ENCODE measurements around the gene CELF4.

The CELF4 gene

DNA sequence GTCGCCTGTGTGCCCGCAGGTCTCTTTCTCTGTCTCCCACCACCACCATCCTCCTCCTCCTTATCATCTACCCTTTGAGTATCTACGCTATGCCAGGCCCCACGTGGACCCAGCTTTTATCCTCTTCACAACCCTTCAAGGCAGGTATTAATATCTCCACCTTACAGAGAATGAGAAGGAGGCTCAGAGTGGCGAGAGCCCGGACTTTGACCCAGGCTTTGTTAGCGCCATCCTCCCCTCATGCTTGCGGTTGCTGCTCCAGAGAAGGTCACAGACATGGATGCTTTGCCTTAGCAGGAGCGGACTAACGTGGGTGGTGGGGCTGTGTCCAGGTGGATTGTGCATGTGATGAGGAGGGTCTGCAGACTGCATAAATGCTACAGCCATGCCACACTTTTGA is 119.8 kb downstream of the CELF4 start:
- no peaks in the 10 kb centered on the region for H3K79me2 ChIP-seq (ENCODE audit: insufficient read depth, low read length)
- no peak overlapping the region for H3K4me3 ChIP-seq (ENCODE audit: low read depth in 1 of 2, low read length in 2 of 2)
- no peak overlapping the region for H2AFZ ChIP-seq (ENCODE audit: low read depth, low read length)
- no peak overlapping the region for H3K9ac ChIP-seq (ENCODE audit: low read depth, low read length)
- no peak overlapping the region for H3K4me2 ChIP-seq (ENCODE audit: insufficient read depth, low read length)
- no peaks in the 10 kb centered on the region for H3K36me3 ChIP-seq (ENCODE audit: insufficient read depth, low read length)
- no peak for ATAC-seq (ENCODE audit: insufficient read depth, low read depth)
- peaks cover 9% of the 10 kb centered on the region; the same call in 1 of the 2 replicates for H3K4me1 ChIP-seq (ENCODE audit: insufficient read depth, low read length)
- H3K27ac ChIP-seq (ENCODE audit: low read length) = no peak overlapping the region
- TF ChIP-seq, protein P1, sequence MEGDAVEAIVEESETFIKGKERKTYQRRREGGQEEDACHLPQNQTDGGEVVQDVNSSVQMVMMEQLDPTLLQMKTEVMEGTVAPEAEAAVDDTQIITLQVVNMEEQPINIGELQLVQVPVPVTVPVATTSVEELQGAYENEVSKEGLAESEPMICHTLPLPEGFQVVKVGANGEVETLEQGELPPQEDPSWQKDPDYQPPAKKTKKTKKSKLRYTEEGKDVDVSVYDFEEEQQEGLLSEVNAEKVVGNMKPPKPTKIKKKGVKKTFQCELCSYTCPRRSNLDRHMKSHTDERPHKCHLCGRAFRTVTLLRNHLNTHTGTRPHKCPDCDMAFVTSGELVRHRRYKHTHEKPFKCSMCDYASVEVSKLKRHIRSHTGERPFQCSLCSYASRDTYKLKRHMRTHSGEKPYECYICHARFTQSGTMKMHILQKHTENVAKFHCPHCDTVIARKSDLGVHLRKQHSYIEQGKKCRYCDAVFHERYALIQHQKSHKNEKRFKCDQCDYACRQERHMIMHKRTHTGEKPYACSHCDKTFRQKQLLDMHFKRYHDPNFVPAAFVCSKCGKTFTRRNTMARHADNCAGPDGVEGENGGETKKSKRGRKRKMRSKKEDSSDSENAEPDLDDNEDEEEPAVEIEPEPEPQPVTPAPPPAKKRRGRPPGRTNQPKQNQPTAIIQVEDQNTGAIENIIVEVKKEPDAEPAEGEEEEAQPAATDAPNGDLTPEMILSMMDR (IDR thresholded peaks at IDR 0.05; ENCODE audit: borderline replicate concordance, extremely low read depth, low read length, poor library complexity, severe bottlenecking) = no peak
- TF ChIP-seq EZH2 (IDR thresholded peaks at IDR 0.05; ENCODE audit: borderline replicate concordance, low read depth, low read length, severe bottlenecking) = no peak
- no peaks in the 10 kb centered on the region for H3K27me3 ChIP-seq (ENCODE audit: insufficient read depth, low read length, poor library complexity)
- DNase-seq = no peak
- no peaks in the 10 kb centered on the region for H4K20me1 ChIP-seq (ENCODE audit: insufficient read depth, low read length)
- no peaks in the 10 kb centered on the region for H3K9me3 ChIP-seq (ENCODE audit: insufficient read depth, low read length, severe bottlenecking)

DNA sequence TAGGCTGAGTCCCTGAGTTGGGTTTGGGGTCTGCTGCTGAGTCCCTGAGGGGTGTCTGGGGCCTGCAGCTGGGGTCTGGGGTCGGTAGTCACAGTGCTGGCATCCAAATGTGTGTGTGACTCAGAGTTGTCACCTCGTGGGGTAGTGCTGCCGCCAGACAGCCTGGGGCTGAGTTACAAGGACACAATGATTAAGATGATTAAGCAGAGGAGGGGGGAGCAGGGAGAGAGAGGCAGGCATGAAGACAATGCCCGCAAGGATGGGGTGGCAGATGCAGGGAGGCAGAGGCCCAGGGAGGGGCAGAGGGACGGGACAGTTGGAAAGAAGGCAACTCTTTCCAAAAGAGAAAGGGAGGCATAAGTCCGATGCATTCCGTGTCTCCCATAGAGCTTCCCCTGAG is 120.2 kb downstream of the CELF4 start:
- H3K9ac ChIP-seq (ENCODE audit: low read depth, low read length) = no peak overlapping the region
- DNase-seq = no peak
- H3K79me2 ChIP-seq (ENCODE audit: insufficient read depth, low read length) = no peaks in the 10 kb centered on the region
- no peak overlapping the region for H3K4me3 ChIP-seq (ENCODE audit: low read depth in 1 of 2, low read length in 2 of 2)
- H3K27me3 ChIP-seq (ENCODE audit: insufficient read depth, low read length, poor library complexity) = no peaks in the 10 kb centered on the region
- H2AFZ ChIP-seq (ENCODE audit: low read depth, low read length) = no peak overlapping the region
- no peak overlapping the region for H3K4me2 ChIP-seq (ENCODE audit: insufficient read depth, low read length)
- H4K20me1 ChIP-seq (ENCODE audit: insufficient read depth, low read length) = no peaks in the 10 kb centered on the region
- H3K36me3 ChIP-seq (ENCODE audit: insufficient read depth, low read length) = no peaks in the 10 kb centered on the region
- H3K4me1 ChIP-seq (ENCODE audit: insufficient read depth, low read length) = peaks cover 9% of the 10 kb centered on the region; the same call in 1 of the 2 replicates
- TF ChIP-seq EZH2 (IDR thresholded peaks at IDR 0.05; ENCODE audit: borderline replicate concordance, low read depth, low read length, severe bottlenecking) = no peak
- TF ChIP-seq, protein P1 (IDR thresholded peaks at IDR 0.05; ENCODE audit: borderline replicate concordance, extremely low read depth, low read length, poor library complexity, severe bottlenecking) = no peak
- ATAC-seq (ENCODE audit: insufficient read depth, low read depth) = no peak
- H3K9me3 ChIP-seq (ENCODE audit: insufficient read depth, low read length, severe bottlenecking) = no peaks in the 10 kb centered on the region
- H3K27ac ChIP-seq (ENCODE audit: low read length) = no peak overlapping the region

DNA sequence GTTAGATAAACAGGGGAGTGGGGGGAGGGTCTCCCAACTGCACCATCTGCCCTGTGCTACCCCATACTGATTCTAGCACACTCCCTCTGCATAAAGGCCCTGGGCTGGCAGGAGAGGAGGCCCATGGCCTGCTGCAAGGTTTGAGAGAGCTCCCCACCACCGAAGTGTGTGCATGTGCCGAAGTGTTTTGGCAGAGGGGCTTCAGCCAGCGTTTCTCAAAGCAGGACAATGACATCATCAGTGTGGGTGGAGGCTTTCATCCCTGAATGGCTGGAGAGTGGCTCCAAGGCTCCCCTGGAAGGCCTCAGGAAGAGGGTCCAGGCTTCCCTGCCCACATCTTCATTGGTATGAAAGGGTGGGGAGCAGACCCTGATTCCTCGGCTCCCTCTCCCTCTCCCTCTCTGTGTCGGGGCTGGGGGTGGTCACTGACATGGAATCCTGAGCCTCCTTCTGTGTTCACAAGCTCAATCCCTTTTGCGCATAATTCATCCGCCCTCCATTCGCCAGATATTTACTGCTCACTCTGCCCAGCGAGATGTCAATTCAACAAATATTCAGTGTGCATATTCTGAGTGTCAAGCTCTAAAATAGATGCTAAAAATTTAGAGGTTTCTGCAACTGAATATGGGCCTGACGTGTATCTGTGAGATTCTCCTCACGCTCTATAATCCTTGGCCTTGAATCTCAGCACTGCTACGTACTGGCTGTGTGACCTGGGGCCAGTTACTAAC is 122.1 kb downstream of the CELF4 start:
- Histone ChIP-seq H4K20me1 (ENCODE audit: insufficient read depth, low read length) (no peaks in the 10 kb centered on the region), H3K4me3 (ENCODE audit: low read depth in 1 of 2, low read length in 2 of 2) (no peak overlapping the region), H3K36me3 (ENCODE audit: insufficient read depth, low read length) (no peaks in the 10 kb centered on the region), H3K4me2 (ENCODE audit: insufficient read depth, low read length) (no peak overlapping the region), H3K4me1 (ENCODE audit: insufficient read depth, low read length) (peaks cover 9% of the 10 kb centered on the region; the same call in 1 of the 2 replicates), H3K9ac (ENCODE audit: low read depth, low read length) (no peak overlapping the region), H3K9me3 (ENCODE audit: insufficient read depth, low read length, severe bottlenecking) (no peaks in the 10 kb centered on the region), H2AFZ (ENCODE audit: low read depth, low read length) (no peak overlapping the region), H3K79me2 (ENCODE audit: insufficient read depth, low read length) (no peaks in the 10 kb centered on the region), H3K27ac (ENCODE audit: low read length) (no peak overlapping the region), H3K27me3 (ENCODE audit: insufficient read depth, low read length, poor library complexity) (no peaks in the 10 kb centered on the region)
- no peak for DNase-seq
- TF ChIP-seq, protein P1 (IDR thresholded peaks at IDR 0.05; ENCODE audit: borderline replicate concordance, extremely low read depth, low read length, poor library complexity, severe bottlenecking) = no peak
- no peak for TF ChIP-seq EZH2 (IDR thresholded peaks at IDR 0.05; ENCODE audit: borderline replicate concordance, low read depth, low read length, severe bottlenecking)
- ATAC-seq (ENCODE audit: insufficient read depth, low read depth) = no peak

Data from DND-41 (cell line).